Suprapubic skin (tissue), 4 donors: ENCODE measurements around the gene BCKDHB. TPM values are rescaled to one million over a fixed set of nuclear protein-coding genes. Genes with fewer than 3 reads are reported as not detected.
A peak's percentile ranks its signal among the peaks of the same experiment; 100 is the strongest.
"Not testable (repeated sequence)": the region's sequence is repeated elsewhere in the genome, so short reads cannot be mapped to it uniquely, and the experiment has no call there.

ENCODE experiments used
- DNase-seq, 2 donors: peaks; one replicate each; pipeline ENCODE4 v3.0.0-alpha.2; 2019; ENCODE audit warnings: low spot score in 2 of 2
- H3K27ac ChIP-seq: fragments of 200-600 bp; sonication (generic); one replicate; pipeline ENCODE4 v1.5.1; 2019
- H3K27me3 ChIP-seq: fragments of 200-600 bp; sonication (generic); one replicate; pipeline ENCODE4 v1.5.1; 2019
- H3K36me3 ChIP-seq: fragments of 200-600 bp; sonication (generic); one replicate; pipeline ENCODE4 v1.5.1; 2019
- H3K4me1 ChIP-seq: fragments of 200-600 bp; sonication (generic); one replicate; pipeline ENCODE4 v1.5.1; 2019
- H3K4me3 ChIP-seq: fragments of 200-600 bp; sonication (generic); one replicate; pipeline ENCODE4 v1.5.1; 2019; ENCODE audit warnings: mild to moderate bottlenecking
- H3K9me3 ChIP-seq: fragments of 200-600 bp; sonication (generic); one replicate; pipeline ENCODE4 v1.5.1; 2019
- EP300 ChIP-seq: sonication (generic); formaldehyde crosslinking; IDR thresholded peaks from one replicate; pipeline ENCODE4 v1.6.1; 2017; ENCODE audit warnings: antibody characterized with exemption
- POLR2A ChIP-seq, 2 donors: fragments of 450-650 bp; IDR thresholded peaks; one replicate each; pipeline ENCODE4 v1.6.1; 2017; ENCODE audit warnings: antibody characterized with exemption in 2 of 2, mild to moderate bottlenecking in 2 of 2, moderate library complexity in 2 of 2
- POLR2AphosphoS5 ChIP-seq, 3 donors: sonication (generic); formaldehyde crosslinking; IDR thresholded peaks; one replicate each; pipeline ENCODE4 v1.6.1; 2017; ENCODE audit warnings: antibody characterized with exemption in 3 of 3
- WGBS: methylation state at CpG from one replicate; pipeline ENCODE4 v1.1.5; 2018; 5-methylcytosine and 5-hydroxymethylcytosine counted together
- total RNA-seq, 4 donors: library from RNA; depleted of rRNA; stranded (reverse); fragments of >200 nt; gene quantifications; one replicate each; pipeline ENCODE4 v1.1.0, GENCODE V29; 2016
- TF ChIP-seq, protein P1 (sequence below), 2 donors: fragments of 200-600 bp in 1 of 2; fragments of 450-650 bp in 1 of 2; sonication (generic) in 1 of 2; IDR thresholded peaks; one replicate each; pipeline ENCODE4 v1.5.1; 2016 to 2019; ENCODE audit warnings: antibody characterized with exemption in 2 of 2, mild to moderate bottlenecking in 1 of 2, moderate library complexity in 1 of 2

The BCKDHB gene
- total RNA-seq, 4 donors from 2014 or later: 10.5 to 17.2 (median 14.1) TPM

GRCh38 chr6:80105972-80106417 lies 476 bp upstream of the BCKDHB start:
- WGBS: 3% methylated on average over 6 of the region's 6 CpGs

DNA sequence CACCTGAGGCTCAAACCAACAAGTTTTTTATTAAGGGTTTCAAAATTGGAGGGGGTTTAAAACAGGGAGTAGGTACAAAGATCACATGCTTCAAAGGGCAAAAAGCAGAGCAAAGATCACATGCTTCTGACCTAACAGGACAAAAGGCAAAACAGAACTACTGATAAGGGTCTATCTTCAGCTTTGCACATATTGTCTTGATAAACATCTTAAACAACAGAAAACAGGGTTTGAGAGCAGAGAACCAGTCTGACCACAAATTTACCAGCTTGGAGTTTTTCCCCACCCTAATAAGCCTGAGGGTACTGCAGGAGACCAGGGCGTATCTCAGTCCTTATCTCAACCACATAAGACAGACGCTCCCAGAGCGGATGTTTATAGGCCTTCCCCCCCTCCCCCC lies 16.1 kb downstream of the BCKDHB start:
- WGBS: 59% methylated on average over 3 of the region's 3 CpGs
- DNase-seq, H3K27ac ChIP-seq, H3K4me3 ChIP-seq, H3K36me3 ChIP-seq, H3K4me1 ChIP-seq, H3K9me3 ChIP-seq, H3K27me3 ChIP-seq: not testable (repeated sequence)

More at GRCh38 chr6:80105972-80106417, 476 bp upstream of the BCKDHB start:
- Histone ChIP-seq H3K36me3 (no peaks in the 10 kb centered on the region), H3K9me3 (no peaks in the 10 kb centered on the region), H3K4me3 (peak overlapping the region; percentile 59), H3K27ac (no peak overlapping the region), H3K4me1 (peaks cover 15% of the 10 kb centered on the region), H3K27me3 (no peaks in the 10 kb centered on the region)
- TF ChIP-seq, protein P1, sequence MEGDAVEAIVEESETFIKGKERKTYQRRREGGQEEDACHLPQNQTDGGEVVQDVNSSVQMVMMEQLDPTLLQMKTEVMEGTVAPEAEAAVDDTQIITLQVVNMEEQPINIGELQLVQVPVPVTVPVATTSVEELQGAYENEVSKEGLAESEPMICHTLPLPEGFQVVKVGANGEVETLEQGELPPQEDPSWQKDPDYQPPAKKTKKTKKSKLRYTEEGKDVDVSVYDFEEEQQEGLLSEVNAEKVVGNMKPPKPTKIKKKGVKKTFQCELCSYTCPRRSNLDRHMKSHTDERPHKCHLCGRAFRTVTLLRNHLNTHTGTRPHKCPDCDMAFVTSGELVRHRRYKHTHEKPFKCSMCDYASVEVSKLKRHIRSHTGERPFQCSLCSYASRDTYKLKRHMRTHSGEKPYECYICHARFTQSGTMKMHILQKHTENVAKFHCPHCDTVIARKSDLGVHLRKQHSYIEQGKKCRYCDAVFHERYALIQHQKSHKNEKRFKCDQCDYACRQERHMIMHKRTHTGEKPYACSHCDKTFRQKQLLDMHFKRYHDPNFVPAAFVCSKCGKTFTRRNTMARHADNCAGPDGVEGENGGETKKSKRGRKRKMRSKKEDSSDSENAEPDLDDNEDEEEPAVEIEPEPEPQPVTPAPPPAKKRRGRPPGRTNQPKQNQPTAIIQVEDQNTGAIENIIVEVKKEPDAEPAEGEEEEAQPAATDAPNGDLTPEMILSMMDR (IDR thresholded peaks at IDR 0.05): no peak
- TF ChIP-seq POLR2A (IDR thresholded peaks at IDR 0.05) (no peak), EP300 (no peak), POLR2AphosphoS5 (IDR thresholded peaks at IDR 0.05) (no peak)
- DNase-seq: no peak

DNA sequence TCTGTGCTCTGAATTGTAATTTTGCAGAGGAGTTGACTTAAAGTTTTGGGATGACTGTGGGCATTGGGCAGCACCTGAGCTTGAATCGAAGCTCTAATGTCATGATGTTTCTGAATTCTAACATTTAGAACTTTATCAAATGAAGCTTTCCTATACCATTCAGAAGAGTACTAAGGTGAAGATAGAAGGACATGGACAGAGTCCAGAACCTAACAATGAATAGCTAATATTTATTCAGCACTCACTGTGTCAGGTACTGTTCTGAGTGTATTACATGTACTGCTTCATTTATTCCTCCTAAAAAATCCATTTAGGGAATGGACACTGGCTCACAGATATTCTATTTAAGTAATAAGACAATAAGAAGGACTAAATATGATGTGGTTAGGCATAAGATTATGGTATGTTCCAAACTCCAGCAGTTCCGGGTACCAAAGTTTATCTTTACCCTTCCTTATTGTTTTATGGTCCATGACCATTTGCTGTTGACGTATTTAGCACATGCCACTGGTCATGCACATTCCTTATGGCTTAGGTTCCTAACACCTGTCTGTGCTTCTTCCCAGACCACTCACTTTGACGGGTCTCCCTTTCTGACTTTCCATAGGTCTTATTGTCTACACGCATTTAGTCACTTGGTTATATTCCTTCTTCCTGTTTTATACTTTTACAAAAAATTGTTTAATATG lies 20.3 kb downstream of the BCKDHB start:
- no peak overlapping the region for H3K4me3 ChIP-seq
- no peak for DNase-seq

DNA sequence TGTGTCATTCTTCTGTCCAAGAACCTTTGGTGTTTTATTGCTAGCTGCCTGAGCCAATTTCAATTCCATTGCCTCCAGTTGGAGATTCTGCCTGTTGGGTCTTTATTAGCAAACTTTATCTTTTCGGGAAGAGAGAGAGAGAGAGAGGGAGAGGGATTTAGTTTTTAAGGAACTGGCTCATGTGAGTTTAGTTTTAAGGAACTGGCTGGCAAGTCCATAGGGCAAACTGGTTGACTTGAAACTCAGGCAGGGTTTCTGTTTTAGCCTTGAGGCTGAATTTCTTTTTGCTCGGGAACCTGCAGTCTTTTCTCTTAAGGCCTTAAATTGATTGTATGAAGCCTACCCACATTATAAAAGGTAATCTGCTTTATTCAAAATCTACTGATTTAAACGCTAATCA lies 23.0 kb downstream of the BCKDHB start:
- H3K27ac ChIP-seq: no peak overlapping the region
- H3K4me3 ChIP-seq: no peak overlapping the region
- 94% methylated on average over 3 of the region's 3 CpGs for WGBS
- H3K4me1 ChIP-seq: peaks cover 6% of the 10 kb centered on the region
- DNase-seq: no peak
- no peaks in the 10 kb centered on the region for H3K27me3 ChIP-seq
- peaks cover 11% of the 10 kb centered on the region for H3K36me3 ChIP-seq
- H3K9me3 ChIP-seq: no peaks in the 10 kb centered on the region
- TF ChIP-seq POLR2A (IDR thresholded peaks at IDR 0.05): no peak
- TF ChIP-seq POLR2AphosphoS5 (IDR thresholded peaks at IDR 0.05): no peak
- no peak for TF ChIP-seq EP300
- TF ChIP-seq, protein P1 (IDR thresholded peaks at IDR 0.05): no peak

More for the DNA sequence above, 20.3 kb downstream of the BCKDHB start:
- WGBS: 93% methylated on average over 5 of the region's 5 CpGs
- Histone ChIP-seq H3K9me3 (no peaks in the 10 kb centered on the region), H3K27me3 (no peaks in the 10 kb centered on the region), H3K27ac (no peak overlapping the region), H3K36me3 (peaks cover 11% of the 10 kb centered on the region), H3K4me1 (peaks cover 6% of the 10 kb centered on the region)
- no peak for TF ChIP-seq EP300
- TF ChIP-seq POLR2AphosphoS5 (IDR thresholded peaks at IDR 0.05): no peak
- no peak for TF ChIP-seq POLR2A (IDR thresholded peaks at IDR 0.05)
- TF ChIP-seq, protein P1 (IDR thresholded peaks at IDR 0.05): no peak

GRCh38 chr6:80133020-80133419 lies 26.5 kb downstream of the BCKDHB start:
- Histone ChIP-seq H3K27ac (no peak overlapping the region), H3K27me3 (no peaks in the 10 kb centered on the region), H3K4me1 (peaks cover 6% of the 10 kb centered on the region), H3K4me3 (no peak overlapping the region), H3K9me3 (no peaks in the 10 kb centered on the region), H3K36me3 (peaks cover 11% of the 10 kb centered on the region)
- WGBS: 46% methylated on average over 4 of the region's 4 CpGs
- DNase-seq: peak in 1 of 2 donors; percentile 83
- TF ChIP-seq POLR2A (IDR thresholded peaks at IDR 0.05) (no peak), POLR2AphosphoS5 (IDR thresholded peaks at IDR 0.05) (no peak), EP300 (no peak)
- TF ChIP-seq, protein P1 (IDR thresholded peaks at IDR 0.05): peak in 1 of 2 donors; percentile 17
